A549 (cell line): ENCODE data around the gene VSTM1. TPM values are rescaled to one million over a fixed set of nuclear protein-coding genes. Genes with fewer than 3 reads are reported as not detected.
A peak's percentile ranks its signal among the peaks of the same experiment; 100 is the strongest.

ENCODE experiments used
- ATAC-seq, 2 experiments: fragments of 200-7000 bp in 1 of 2; fragments of >200 bp in 1 of 2; cut with Nextera tagmentation in 1 of 2; cut with Tn5 transposase in 1 of 2; 3 replicates each; pipeline versions ENCODE4 v1.8.0 to v1.9.1; 2018 to 2020; ENCODE audit warnings: mild to moderate bottlenecking in 1 of 2, moderate library complexity in 1 of 2
- CTCF ChIA-PET: fragments of 300-600 bp; sonication (Branson Sonifier 250); formaldehyde crosslinking; extraction: SDS; loops from one replicate; lab custom pipeline; 2021; ENCODE audit warnings: antibody characterized with exemption, inconsistent platforms; lab: Yijun Ruan, JAX
- POLR2A ChIA-PET: fragments of 350-600 bp; formaldehyde crosslinking; extraction: SDS; loops from one replicate; lab custom pipeline; 2021; ENCODE audit warnings: antibody characterized with exemption, inconsistent platforms; lab: Yijun Ruan, JAX
- DNase-seq, 2 experiments: peaks; one replicate each; pipeline versions ENCODE4 v3.0.0 to v3.0.0-alpha.2; 2011 to 2016; ENCODE audit warnings: low read depth in 1 of 2, low spot score in 1 of 2
- FAIRE-seq: peaks from 2 replicates; lab custom pipeline; 2011; peaks lifted over from hg19 to GRCh38; lab: Jason Lieb, UNC
- H3K27ac ChIP-seq, 2 experiments: fragments of >200 bp; sonication (Bioruptor Twin); formaldehyde crosslinking; 3 replicates each; pipeline ENCODE4 v1.5.1; 2016 to 2017
- H3K4me1 ChIP-seq: fragments of >200 bp; sonication (Bioruptor Twin); formaldehyde crosslinking; 3 replicates; pipeline ENCODE4 v1.6.1; 2016
- H3K4me2 ChIP-seq: fragments of >200 bp; sonication (Bioruptor Twin); formaldehyde crosslinking; 3 replicates; pipeline ENCODE4 v1.6.1; 2016
- H3K4me3 ChIP-seq: fragments of >200 bp; sonication (Bioruptor Twin); formaldehyde crosslinking; 3 replicates; pipeline ENCODE4 v1.5.1; 2016
- H3K9me3 ChIP-seq: fragments of >200 bp; sonication (Bioruptor Twin); formaldehyde crosslinking; 3 replicates; pipeline ENCODE4 v1.6.1; 2016
- CEBPB ChIP-seq, 2 experiments: fragments of >200 bp in 1 of 2; sonication (Bioruptor Twin) in 1 of 2; formaldehyde crosslinking in 1 of 2; IDR thresholded peaks; 2 replicates each; pipeline ENCODE4 v1.6.1; 2012 to 2016
- EHMT2 ChIP-seq: fragments of 200-600 bp; sonication (generic); IDR thresholded peaks from 2 replicates; pipeline ENCODE4 v1.6.1; 2016; ENCODE audit warnings: antibody characterized with exemption, low read depth, mild to moderate bottlenecking, moderate library complexity
- ESRRA ChIP-seq: fragments of 150-350 bp; IDR thresholded peaks from 2 replicates; pipeline ENCODE4 v1.6.1; 2014; ENCODE audit warnings: mild to moderate bottlenecking, low read length, borderline replicate concordance
- FOSB ChIP-seq: fragments of 250-450 bp; sonication (Bioruptor Pico); IDR thresholded peaks from 2 replicates; pipeline ENCODE4 v1.5.0; 2020; ENCODE audit warnings: mild to moderate bottlenecking, moderate library complexity
- FOXS1 ChIP-seq: fragments of 250-450 bp; sonication (Bioruptor Pico); IDR thresholded peaks from 2 replicates; pipeline ENCODE4 v1.5.0; 2020; ENCODE audit warnings: mild to moderate bottlenecking, moderate library complexity
- HDAC2 ChIP-seq: fragments of 200-600 bp; sonication (generic); IDR thresholded peaks from 2 replicates; pipeline ENCODE4 v1.6.1; 2016
- JUN ChIP-seq, 2 experiments: fragments of >200 bp; sonication (Bioruptor Twin); formaldehyde crosslinking; IDR thresholded peaks; 2 replicates in 1 of 2; 3 replicates in 1 of 2; pipeline ENCODE4 v1.6.1; 2016 to 2017
- KDM1A ChIP-seq: fragments of 200-600 bp; sonication (generic); IDR thresholded peaks from 2 replicates; pipeline ENCODE4 v1.6.1; 2016; ENCODE audit warnings: low read depth, mild to moderate bottlenecking
- KDM5A ChIP-seq: fragments of 200-600 bp; sonication (generic); IDR thresholded peaks from 2 replicates; pipeline ENCODE4 v1.6.1; 2016; ENCODE audit warnings: antibody characterized with exemption, mild to moderate bottlenecking
- NFE2L2 ChIP-seq: fragments of 150-350 bp; conservative IDR thresholded peaks from 2 replicates; pipeline ENCODE4 v1.6.1; 2014; ENCODE audit warnings: low read length
- PBX3 ChIP-seq: IDR thresholded peaks from 2 replicates; pipeline ENCODE4 v1.6.1; 2012
- PHF8 ChIP-seq: fragments of 200-600 bp; sonication (generic); IDR thresholded peaks from 2 replicates; pipeline ENCODE4 v1.6.1; 2016; ENCODE audit warnings: low read depth, mild to moderate bottlenecking, antibody characterized with exemption, moderate library complexity, borderline replicate concordance
- POLR2A ChIP-seq: IDR thresholded peaks from 2 replicates; pipeline ENCODE4 v1.6.1; 2012; ENCODE audit warnings: mild to moderate bottlenecking, low read length
- POLR2AphosphoS2 ChIP-seq: conservative IDR thresholded peaks from 2 replicates; pipeline ENCODE4 v1.6.1; 2012; ENCODE audit warnings: low read length, improper control_type of control experiment, inconsistent platforms
- RARB ChIP-seq: fragments of 250-450 bp; sonication (Bioruptor Pico); IDR thresholded peaks from 2 replicates; pipeline ENCODE4 v1.8.0; 2021; ENCODE audit warnings: mild to moderate bottlenecking, moderate library complexity
- REST ChIP-seq: fragments of 200-600 bp; sonication (generic); IDR thresholded peaks from 2 replicates; pipeline ENCODE4 v1.6.1; 2016; ENCODE audit warnings: antibody characterized with exemption, mild to moderate bottlenecking, moderate library complexity
- RNF2 ChIP-seq: fragments of 200-600 bp; sonication (generic); IDR thresholded peaks from 2 replicates; pipeline ENCODE4 v1.6.1; 2016; ENCODE audit warnings: low read depth, mild to moderate bottlenecking, antibody characterized with exemption, moderate library complexity, borderline replicate concordance
- SMC3 ChIP-seq: fragments of >200 bp; sonication (Bioruptor Twin); formaldehyde crosslinking; IDR thresholded peaks from 3 replicates; pipeline ENCODE4 v1.6.1; 2018; ENCODE audit warnings: inconsistent platforms
- SREBF2 ChIP-seq: fragments of 450-650 bp; IDR thresholded peaks from 2 replicates; pipeline ENCODE4 v1.6.1; 2014; ENCODE audit warnings: mild to moderate bottlenecking, moderate library complexity
- TFCP2L1 ChIP-seq: fragments of 250-450 bp; sonication (Bioruptor Pico); IDR thresholded peaks from 2 replicates; pipeline ENCODE4 v1.5.0; 2021; ENCODE audit warnings: mild to moderate bottlenecking
- USF2 ChIP-seq: fragments of 450-650 bp; IDR thresholded peaks from 2 replicates; pipeline ENCODE4 v1.6.1; 2014; ENCODE audit warnings: antibody characterized with exemption
- ZNF302 ChIP-seq: fragments of 250-450 bp; sonication (Bioruptor Pico); IDR thresholded peaks from 2 replicates; pipeline ENCODE4 v1.9.0; 2021; ENCODE audit warnings: inconsistent platforms, mild to moderate bottlenecking, moderate library complexity
- WGBS: methylation state at CpG from one replicate; pipeline ENCODE4 v1.1.6; 2017; ENCODE audit errors: missing lambda C conversion rate; 5-methylcytosine and 5-hydroxymethylcytosine counted together
- polyA plus RNA-seq, 4 experiments: library from polyadenylated mRNA; depleted of rRNA in 3 of 4; stranded (reverse); fragments of >200 nt; fragmentation: RNase III in 1 of 4; extraction: RNeasy Plus Mini Kit Qiagen cat#74134 plus additional on column Dnase treatment in 1 of 4; gene quantifications; 2 replicates in 3 of 4; 3 replicates in 1 of 4; pipeline ENCODE4 v1.2.3, GENCODE V29; 2011 to 2017
- TF ChIP-seq, protein P1 (sequence below): IDR thresholded peaks from 2 replicates; pipeline ENCODE4 v1.6.1; 2012; ENCODE audit warnings: low read depth, borderline replicate concordance

The VSTM1 gene
- polyA plus RNA-seq, 2 of the 4 experiments (the other 2 are of a cell fraction): 0.25 to 0.50 TPM

GRCh38 chr19:54105796-54106195 is 42.1 kb upstream of the VSTM1 start:
- no peak for DNase-seq
- ATAC-seq: no peak
- ChIA-PET CTCF (interaction anchor here (0.6 kb wide), 1 partner anchor 668 kb away, joined by 3 read pairs; no protein-coding TSS in a partner anchor), POLR2A (interaction anchor here (0.6 kb wide), 1 partner anchor 626 kb away, joined by 4 read pairs; no protein-coding TSS in a partner anchor)
- no peak for FAIRE-seq
- Histone ChIP-seq H3K4me3 (no peak overlapping the region), H3K4me2 (no peak overlapping the region), H3K4me1 (0 out of 3 replicates have a peak, but pooled peaks cover 8% of the 10 kb centered on the region), H3K9me3 (no peaks in the 10 kb centered on the region), H3K27ac (no peak overlapping the region)
- 94% methylated on average over 10 of the region's 10 CpGs for WGBS
- TF ChIP-seq KDM1A (no peak), TFCP2L1 (no peak), SREBF2 (no peak), EHMT2 (no peak), FOXS1 (no peak), CEBPB (IDR thresholded peaks at IDR 0.05) (no peak), ZNF302 (CRISPR knock-in tag) (no peak)

DNA sequence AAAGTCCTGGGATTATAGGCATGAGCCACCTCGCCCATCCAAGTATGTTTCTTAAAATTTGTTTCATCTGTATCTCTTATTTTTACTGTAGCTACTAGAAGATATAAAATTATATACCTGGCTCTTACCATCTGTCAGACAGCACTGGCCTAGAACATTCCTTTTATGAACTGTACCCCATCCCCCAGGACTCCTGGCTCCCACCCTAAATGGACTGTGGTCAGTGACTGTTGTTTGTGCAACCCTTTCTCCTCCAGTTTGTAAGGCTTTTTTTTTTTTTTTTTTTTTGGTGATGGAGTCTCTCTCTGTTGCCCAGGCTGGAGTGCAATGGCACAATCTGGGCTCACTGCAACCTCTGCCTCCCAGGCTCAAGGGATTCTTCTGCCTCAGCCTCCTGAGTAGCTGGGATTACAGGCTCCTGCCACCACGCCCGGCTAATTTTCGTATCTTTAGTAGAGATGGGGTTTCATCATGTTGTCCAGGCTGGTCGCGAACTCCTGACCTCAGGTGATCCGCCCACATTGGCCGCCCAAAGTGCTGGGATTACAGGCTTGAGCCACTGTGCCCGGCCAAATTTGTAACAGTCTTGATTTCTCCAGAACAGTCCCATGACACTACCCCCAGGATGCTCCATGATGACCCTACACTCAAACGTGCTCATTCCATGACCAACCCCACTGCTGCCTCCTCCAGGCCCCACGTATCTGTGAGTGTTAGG is 41.5 kb upstream of the VSTM1 start:
- DNase-seq (no peak), ATAC-seq (no peak), FAIRE-seq (no peak)
- 92% methylated on average over 11 of the region's 11 CpGs for WGBS
- H3K9me3 ChIP-seq: no peaks in the 10 kb centered on the region
- CTCF ChIA-PET: interaction anchor here (0.6 to 0.8 kb wide), 2 partner anchors 17 to 668 kb away, joined by 3 read pairs; no protein-coding TSS in a partner anchor
- H3K4me3 ChIP-seq: no peak overlapping the region
- H3K4me1 ChIP-seq: 0 out of 3 replicates have a peak, but pooled peaks cover 8% of the 10 kb centered on the region
- no peak for TF ChIP-seq USF2
- POLR2A ChIA-PET: interaction anchor here (0.6 kb wide), 1 partner anchor 626 kb away, joined by 4 read pairs; no protein-coding TSS in a partner anchor
- H3K4me2 ChIP-seq: no peak overlapping the region
- H3K27ac ChIP-seq: no peak overlapping the region

DNA sequence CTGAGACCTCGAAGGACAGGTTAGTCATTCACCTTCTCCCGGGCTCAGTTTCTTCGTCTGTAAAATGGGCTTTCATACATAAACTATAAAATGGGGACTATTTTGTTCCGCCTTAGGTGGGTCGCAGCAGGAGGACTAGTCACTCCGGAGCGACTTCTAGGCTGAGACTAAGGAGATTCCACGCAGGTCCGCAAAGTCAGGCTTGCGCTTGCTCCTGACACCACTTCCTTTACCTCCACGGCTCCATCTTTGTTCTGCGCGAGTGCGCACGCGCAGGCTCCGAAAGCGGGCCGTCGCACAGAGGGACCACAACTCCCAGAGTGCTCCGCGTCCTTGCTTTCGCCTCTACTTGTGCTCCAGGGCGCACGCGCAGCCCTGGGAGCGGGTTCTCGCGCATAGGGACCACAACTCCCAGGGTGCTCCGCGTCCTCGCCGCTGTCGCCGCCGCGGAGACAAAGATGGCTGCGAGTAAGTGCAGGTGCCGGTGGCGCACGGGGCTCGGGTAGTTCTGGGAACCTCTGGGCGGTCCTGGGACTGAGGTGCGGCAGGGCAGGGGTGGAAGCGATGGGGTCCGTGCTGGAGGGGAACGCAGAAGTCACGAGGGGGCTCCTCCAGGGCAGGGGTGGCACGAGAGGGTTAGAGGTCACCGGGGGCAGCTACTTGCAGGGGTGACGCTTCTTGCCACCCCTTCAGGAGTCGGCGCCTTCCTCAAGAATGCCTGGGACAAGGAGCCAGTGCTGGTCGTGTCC is 38.9 kb upstream of the VSTM1 start, which contains the start of gene NDUFA3:
Gene NDUFA3, plus strand, starts transcription at position 435 of the 749 bp plus-strand sequence. Its CDS starts 24 bp downstream, at position 459.
- Histone ChIP-seq H3K4me2 (peak within 1 kb of the TSS; percentile 93), H3K27ac (peak within 1 kb of the TSS; percentile 78 to 93), H3K4me1 (0 out of 3 replicates have a peak, but pooled peaks cover 8% of the 10 kb centered on the region), H3K4me3 (peak within 1 kb of the TSS; percentile 68), H3K9me3 (no peaks in the 10 kb centered on the region)
- ChIA-PET CTCF (interaction anchor here (0.7 to 1.0 kb wide), 2 partner anchors 78 to 196 kb away, joined by 3 to 5 read pairs; no protein-coding TSS in a partner anchor), POLR2A (interaction anchor here (1.3 to 2.5 kb wide), 2 partner anchors 12 to 111 kb away, joined by 3 to 18 read pairs; partner anchors contain the start of genes CACNG6, PRPF31 and TFPT)
- FAIRE-seq: peak; percentile 99
- ATAC-seq: peak; percentile 96 to 99
- 2% methylated on average over 51 of the region's 54 CpGs for WGBS
- DNase-seq: peak; percentile 99
- peak; percentile 75 for TF ChIP-seq POLR2A
- no peak for TF ChIP-seq FOXS1
- no peak for TF ChIP-seq REST
- no peak for TF ChIP-seq USF2
- no peak for TF ChIP-seq FOSB (CRISPR knock-in tag)
- TF ChIP-seq JUN (IDR thresholded peaks at IDR 0.05): peak; percentile 63 to 85; a peak in 4 of 5 replicates
- TF ChIP-seq SMC3: no peak
- TF ChIP-seq HDAC2: peak; percentile 100
- no peak for TF ChIP-seq RNF2
- TF ChIP-seq RARB: no peak
- TF ChIP-seq, protein P1, sequence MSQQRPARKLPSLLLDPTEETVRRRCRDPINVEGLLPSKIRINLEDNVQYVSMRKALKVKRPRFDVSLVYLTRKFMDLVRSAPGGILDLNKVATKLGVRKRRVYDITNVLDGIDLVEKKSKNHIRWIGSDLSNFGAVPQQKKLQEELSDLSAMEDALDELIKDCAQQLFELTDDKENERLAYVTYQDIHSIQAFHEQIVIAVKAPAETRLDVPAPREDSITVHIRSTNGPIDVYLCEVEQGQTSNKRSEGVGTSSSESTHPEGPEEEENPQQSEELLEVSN: peak; percentile 30; the same call in 1 of the 2 replicates
- TF ChIP-seq PHF8: peak; percentile 43; the same call in 1 of the 2 replicates
- TF ChIP-seq NFE2L2: no peak
- TF ChIP-seq PBX3: no peak
- 0 out of 2 replicates have a peak, but pooled peaks have one; percentile 54 for TF ChIP-seq ESRRA
- TF ChIP-seq KDM5A: peak; percentile 95
- no peak for TF ChIP-seq POLR2AphosphoS2
- no peak for TF ChIP-seq TFCP2L1
